H9 (cell line): Measurements from ENCODE around the gene EPB41. TPM values are rescaled to one million over a fixed set of nuclear protein-coding genes. Genes with fewer than 3 reads are reported as not detected.

ENCODE experiments used
- DNase-seq: peaks from one replicate; pipeline ENCODE4 v3.0.0-alpha.2; 2017
- H2AFZ ChIP-seq: one replicate; pipeline ENCODE4 v1.6.1; 2013; ENCODE audit warnings: mild to moderate bottlenecking, low read length, control low read depth, moderate library complexity
- H2AK5ac ChIP-seq: 2 replicates; pipeline ENCODE4 v1.6.1; 2013; ENCODE audit warnings: low read length, control low read depth, mixed read lengths; ENCODE audit not compliant: insufficient read length
- H2BK120ac ChIP-seq: one replicate; pipeline ENCODE4 v1.6.1; 2013; ENCODE audit warnings: low read depth, mild to moderate bottlenecking, low read length, control low read depth, inconsistent platforms; ENCODE audit not compliant: poor library complexity, severe bottlenecking
- H2BK12ac ChIP-seq: 2 replicates; pipeline ENCODE4 v1.6.1; 2013; ENCODE audit warnings: low read length, control low read depth, mixed read lengths, low read depth; ENCODE audit not compliant: insufficient read length
- H2BK15ac ChIP-seq: 2 replicates; pipeline ENCODE4 v1.6.1; 2013; ENCODE audit warnings: low read depth, low read length, control low read depth
- H2BK20ac ChIP-seq: one replicate; pipeline ENCODE4 v1.6.1; 2013; ENCODE audit warnings: low read depth, mild to moderate bottlenecking, low read length, control low read depth, inconsistent platforms; ENCODE audit not compliant: poor library complexity, severe bottlenecking
- H2BK5ac ChIP-seq: 2 replicates; pipeline ENCODE4 v1.6.1; 2013; ENCODE audit warnings: low read length, control low read depth, mixed read lengths; ENCODE audit not compliant: insufficient read length
- H3K14ac ChIP-seq: 2 replicates; pipeline ENCODE4 v1.6.1; 2013; ENCODE audit warnings: low read length, control low read depth; ENCODE audit not compliant: insufficient read depth
- H3K18ac ChIP-seq: 2 replicates; pipeline ENCODE4 v1.6.1; 2013; ENCODE audit warnings: low read depth, mild to moderate bottlenecking, mixed read lengths, low read length, control low read depth; ENCODE audit not compliant: insufficient read length
- H3K23ac ChIP-seq: 2 replicates; pipeline ENCODE4 v1.6.1; 2013; ENCODE audit warnings: low read length, control low read depth, mixed read lengths, low read depth; ENCODE audit not compliant: insufficient read length
- H3K23me2 ChIP-seq: 2 replicates; pipeline ENCODE4 v1.6.1; 2013; ENCODE audit warnings: low read depth, mild to moderate bottlenecking, mixed read lengths, low read length, control low read depth; ENCODE audit not compliant: insufficient read length, poor library complexity, severe bottlenecking
- H3K27ac ChIP-seq: 2 replicates; pipeline ENCODE4 v1.5.1; 2013; ENCODE audit warnings: low read length, control low read depth, mixed read lengths, low read depth; ENCODE audit not compliant: insufficient read length
- H3K27me3 ChIP-seq: 2 replicates; pipeline ENCODE4 v1.6.1; 2013; ENCODE audit warnings: low read length, control low read depth, inconsistent platforms; ENCODE audit not compliant: insufficient read depth
- H3K4ac ChIP-seq: 2 replicates; pipeline ENCODE4 v1.6.1; 2013; ENCODE audit warnings: low read depth, mild to moderate bottlenecking, control low read depth, inconsistent platforms, low read length, moderate library complexity
- H3K4me1 ChIP-seq: 2 replicates; pipeline ENCODE4 v1.6.1; 2013; ENCODE audit warnings: low read length, control low read depth, inconsistent platforms; ENCODE audit not compliant: insufficient read depth
- H3K4me2 ChIP-seq: 2 replicates; pipeline ENCODE4 v1.6.1; 2013; ENCODE audit warnings: low read length, control low read depth, mixed read lengths; ENCODE audit not compliant: insufficient read length, insufficient read depth
- H3K56ac ChIP-seq: 2 replicates; pipeline ENCODE4 v1.6.1; 2013; ENCODE audit warnings: low read depth, mild to moderate bottlenecking, mixed read lengths, low read length, control low read depth; ENCODE audit not compliant: insufficient read length
- H3K79me1 ChIP-seq: 2 replicates; pipeline ENCODE4 v1.6.1; 2013; ENCODE audit warnings: low read depth, mild to moderate bottlenecking, moderate library complexity, low read length, control low read depth, inconsistent platforms; ENCODE audit not compliant: insufficient read depth, poor library complexity, severe bottlenecking
- H3K79me2 ChIP-seq: 2 replicates; pipeline ENCODE4 v1.6.1; 2013; ENCODE audit warnings: low read length, control low read depth, inconsistent platforms; ENCODE audit not compliant: insufficient read depth
- H3K9ac ChIP-seq: 2 replicates; pipeline ENCODE4 v1.6.1; 2013; ENCODE audit warnings: low read length, control low read depth, mixed read lengths; ENCODE audit not compliant: insufficient read length; ENCODE audit errors: extremely low read depth
- H3K9me3 ChIP-seq: one replicate; pipeline ENCODE4 v1.6.1; 2013; ENCODE audit warnings: low read depth, low read length, inconsistent platforms; ENCODE audit not compliant: control insufficient read depth
- H3T11ph ChIP-seq: one replicate; pipeline ENCODE4 v1.6.1; 2013; ENCODE audit warnings: mild to moderate bottlenecking, low read length, control low read depth, inconsistent platforms
- H4K20me1 ChIP-seq: one replicate; pipeline ENCODE4 v1.6.1; 2013; ENCODE audit not compliant: control insufficient read depth, insufficient read length, insufficient read depth
- H4K5ac ChIP-seq: 2 replicates; pipeline ENCODE4 v1.6.1; 2013; ENCODE audit warnings: low read depth, mild to moderate bottlenecking, mixed read lengths, low read length, control low read depth; ENCODE audit not compliant: insufficient read length
- H4K8ac ChIP-seq: replicated peaks from 2 replicates; pipeline ENCODE4 v1.6.1; 2013; ENCODE audit warnings: low read length, control low read depth, mixed read lengths, low read depth; ENCODE audit not compliant: insufficient read length
- H4K91ac ChIP-seq: 2 replicates; pipeline ENCODE4 v1.6.1; 2013; ENCODE audit warnings: low read depth, mild to moderate bottlenecking, moderate library complexity, mixed read lengths, low read length, control low read depth; ENCODE audit not compliant: insufficient read length
- H3K27ac Mint-ChIP-seq, 3 experiments: 2 replicates in 2 of 3; 3 replicates in 1 of 3; pipeline ENCODE4 v1.8.0; 2020 to 2021; ENCODE audit warnings: mixed read lengths in 3 of 3, mild to moderate bottlenecking in 1 of 3, moderate library complexity in 1 of 3
- H3K27me3 Mint-ChIP-seq: 2 replicates; pipeline ENCODE4 v1.8.0; 2021; ENCODE audit warnings: low read depth, mild to moderate bottlenecking, moderate library complexity, mixed read lengths
- H3K36me3 Mint-ChIP-seq, 3 experiments: 2 replicates in 2 of 3; 3 replicates in 1 of 3; pipeline ENCODE4 v1.8.0; 2020 to 2021; ENCODE audit warnings: low read depth in 3 of 3, mixed read lengths in 3 of 3; ENCODE audit not compliant: insufficient read depth in 1 of 3
- H3K4me1 Mint-ChIP-seq, 2 experiments: 2 replicates each; pipeline ENCODE4 v1.8.0; 2020; ENCODE audit warnings: mixed read lengths in 2 of 2
- H3K4me3 Mint-ChIP-seq, 2 experiments: 2 replicates in 1 of 2; 3 replicates in 1 of 2; pipeline ENCODE4 v1.8.0; 2020 to 2021; ENCODE audit warnings: mild to moderate bottlenecking in 2 of 2, mixed read lengths in 2 of 2, moderate library complexity in 1 of 2
- H3K9me3 Mint-ChIP-seq, 2 experiments: 2 replicates in 1 of 2; 3 replicates in 1 of 2; pipeline ENCODE4 v1.8.0; 2020; ENCODE audit warnings: mild to moderate bottlenecking in 2 of 2, mixed read lengths in 2 of 2, moderate library complexity in 1 of 2
- CTCF ChIP-seq: fragments of 200-600 bp; sonication (generic); conservative IDR thresholded peaks from 3 replicates; pipeline ENCODE4 v1.8.0; 2021; ENCODE audit warnings: antibody characterized with exemption, mild to moderate bottlenecking
- WGBS: extraction: QIAGEN DNeasy Blood & Tissue Kit; methylation state at CpG from one replicate; pipeline ENCODE4 v1.1.7; 2013; ENCODE audit warnings: missing lambda C conversion rate, low lambda C conversion rate, mixed read lengths; ENCODE audit not compliant: insufficient read length; ENCODE audit errors: extremely low coverage; 5-methylcytosine and 5-hydroxymethylcytosine counted together
- total RNA-seq: library from RNA; stranded (reverse); gene quantifications from 2 replicates; pipeline ENCODE4 v1.2.1, GENCODE V29; 2021

EPB41 gene
- total RNA-seq, 1 experiment from 2014 or later: 75.4 TPM

- Histone ChIP-seq H3K56ac (no peak overlapping the region), H3K9ac (no peak overlapping the region), H3K79me2 (no peaks in the 10 kb centered on the region), H4K8ac (no peak overlapping the region), H3K79me1 (no peaks in the 10 kb centered on the region), H3K9me3 (no peaks in the 10 kb centered on the region), H3K27me3 (no peaks in the 10 kb centered on the region), H3K4me2 (no peak overlapping the region), H3K18ac (no peak overlapping the region), H2BK5ac (no peak overlapping the region), H3K4ac (no peak overlapping the region), H2BK15ac (no peak overlapping the region), H3T11ph (no peak overlapping the region), H4K20me1 (no peaks in the 10 kb centered on the region), H3K27ac (no peak overlapping the region), H4K91ac (no peak overlapping the region), H3K14ac (no peak overlapping the region), H3K4me1 (no peaks in the 10 kb centered on the region), H2BK120ac (no peak overlapping the region), H4K5ac (no peak overlapping the region), H2BK12ac (no peak overlapping the region), H3K23me2 (no peaks in the 10 kb centered on the region), H2AK5ac (no peak overlapping the region), H2BK20ac (no peak overlapping the region), H2AFZ (no peak overlapping the region), H3K23ac (no peak overlapping the region)
- no peak for DNase-seq
- peak overlapping the region in 1 of 3 experiments; percentile 22; a peak in 1 of 7 replicates for H3K27ac Mint-ChIP-seq
- H3K27me3 Mint-ChIP-seq: no peaks in the 10 kb centered on the region
- no peaks in the 10 kb centered on the region for H3K9me3 Mint-ChIP-seq
- no CpG with 5 or more reads among the region's 4 CpGs for WGBS
- peaks cover 0 to 4% of the 10 kb centered on the region in 2 experiments; a peak in 2 of 4 replicates for H3K4me1 Mint-ChIP-seq
- H3K4me3 Mint-ChIP-seq: no peak overlapping the region
- peaks cover 0 to 4% (median 3%) of the 10 kb centered on the region in 3 experiments; a peak in 4 of 7 replicates for H3K36me3 Mint-ChIP-seq
- no peak for TF ChIP-seq CTCF
Measured at GRCh38 chr1:29062157-29062942, 148.0 kb downstream of the EPB41 start.
